Choroid plexus epithelial cell (primary cell): ENCODE measurements around the gene INCA1.

Experiments used
- DNase-seq: peaks from one replicate; pipeline ENCODE4 v3.0.0-alpha.2; 2010; ENCODE audit warnings: low read depth
- H3K4me3 ChIP-seq: 2 replicates; pipeline ENCODE4 v1.5.1; 2011; ENCODE audit warnings: low read depth, mild to moderate bottlenecking, control low read depth, low read length, moderate library complexity
- TF ChIP-seq, protein P1 (sequence below): conservative IDR thresholded peaks from 2 replicates; pipeline ENCODE4 v1.5.1; 2011; ENCODE audit warnings: low read depth, mild to moderate bottlenecking, control low read depth, inconsistent platforms, low read length, moderate library complexity

Gene INCA1

DNA sequence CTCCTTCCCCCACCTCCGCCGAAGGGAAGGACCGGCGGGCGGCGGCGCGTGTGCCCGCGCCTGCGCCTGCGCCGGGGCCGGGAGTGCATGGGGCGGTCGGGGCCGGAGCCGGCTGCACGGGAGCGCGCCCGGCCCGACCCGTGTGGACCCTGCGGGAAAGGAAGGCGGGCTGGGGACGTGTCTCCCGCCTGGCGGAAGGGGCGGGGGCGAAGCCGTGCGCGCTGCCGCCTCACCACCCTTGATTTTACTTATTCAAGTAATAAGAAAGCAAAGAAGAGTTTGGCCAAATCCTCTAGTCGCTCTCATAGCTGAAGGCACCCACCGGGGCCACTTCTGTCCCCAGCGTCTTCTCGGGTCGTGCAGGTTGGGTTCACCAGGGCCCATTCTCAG is 48.4 kb downstream of the INCA1 start:
- peak overlapping the region; percentile 99 for H3K4me3 ChIP-seq
- TF ChIP-seq, protein P1, sequence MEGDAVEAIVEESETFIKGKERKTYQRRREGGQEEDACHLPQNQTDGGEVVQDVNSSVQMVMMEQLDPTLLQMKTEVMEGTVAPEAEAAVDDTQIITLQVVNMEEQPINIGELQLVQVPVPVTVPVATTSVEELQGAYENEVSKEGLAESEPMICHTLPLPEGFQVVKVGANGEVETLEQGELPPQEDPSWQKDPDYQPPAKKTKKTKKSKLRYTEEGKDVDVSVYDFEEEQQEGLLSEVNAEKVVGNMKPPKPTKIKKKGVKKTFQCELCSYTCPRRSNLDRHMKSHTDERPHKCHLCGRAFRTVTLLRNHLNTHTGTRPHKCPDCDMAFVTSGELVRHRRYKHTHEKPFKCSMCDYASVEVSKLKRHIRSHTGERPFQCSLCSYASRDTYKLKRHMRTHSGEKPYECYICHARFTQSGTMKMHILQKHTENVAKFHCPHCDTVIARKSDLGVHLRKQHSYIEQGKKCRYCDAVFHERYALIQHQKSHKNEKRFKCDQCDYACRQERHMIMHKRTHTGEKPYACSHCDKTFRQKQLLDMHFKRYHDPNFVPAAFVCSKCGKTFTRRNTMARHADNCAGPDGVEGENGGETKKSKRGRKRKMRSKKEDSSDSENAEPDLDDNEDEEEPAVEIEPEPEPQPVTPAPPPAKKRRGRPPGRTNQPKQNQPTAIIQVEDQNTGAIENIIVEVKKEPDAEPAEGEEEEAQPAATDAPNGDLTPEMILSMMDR = no peak
- DNase-seq = peak; percentile 94

DNA sequence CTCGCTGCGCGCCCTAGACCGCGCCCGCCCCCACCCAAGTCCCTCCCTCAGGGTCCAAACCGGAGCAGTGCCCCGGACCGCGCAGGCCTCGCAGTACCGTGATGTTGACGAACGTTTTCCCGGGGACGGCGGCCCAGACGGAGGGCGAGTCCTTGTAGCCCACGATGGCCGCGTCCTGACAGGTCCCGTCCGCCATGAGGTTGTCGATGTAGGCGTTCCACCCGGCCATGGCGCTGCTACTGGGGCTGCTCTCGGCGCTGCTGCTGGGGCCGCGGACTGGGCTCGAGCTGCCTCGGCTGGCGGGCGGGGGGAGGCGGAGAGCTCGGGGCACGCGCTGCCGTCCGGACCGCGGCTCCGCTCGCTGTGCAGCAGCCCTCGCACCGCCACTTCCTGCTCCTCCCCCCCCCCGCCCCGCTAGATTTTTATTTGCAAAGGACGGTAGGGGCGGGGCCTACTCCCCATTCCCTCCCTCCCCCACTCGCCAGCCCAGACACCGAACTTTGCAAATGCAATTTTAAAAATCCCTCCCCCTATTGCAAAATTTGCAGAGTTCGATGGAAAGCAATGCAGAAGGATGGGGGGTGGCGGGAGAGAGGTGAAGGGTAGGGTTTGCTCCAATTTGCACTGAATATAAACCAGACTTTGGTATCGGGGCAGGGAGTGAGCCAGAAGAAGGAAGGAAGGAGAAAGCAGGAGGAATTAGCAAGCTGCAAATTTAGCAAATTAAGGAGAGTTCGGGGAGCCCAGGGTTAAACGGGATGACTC is 49.0 kb downstream of the INCA1 start, which contains the start of gene PFN1:
PFN1 (minus strand) TSS at position 365 of the 765 bp plus-strand sequence; CDS start at position 229, 136 bp downstream.
- peak within 1 kb of the TSS; percentile 99 for H3K4me3 ChIP-seq
- DNase-seq = peak; percentile 97
- TF ChIP-seq, protein P1 = no peak

DNA sequence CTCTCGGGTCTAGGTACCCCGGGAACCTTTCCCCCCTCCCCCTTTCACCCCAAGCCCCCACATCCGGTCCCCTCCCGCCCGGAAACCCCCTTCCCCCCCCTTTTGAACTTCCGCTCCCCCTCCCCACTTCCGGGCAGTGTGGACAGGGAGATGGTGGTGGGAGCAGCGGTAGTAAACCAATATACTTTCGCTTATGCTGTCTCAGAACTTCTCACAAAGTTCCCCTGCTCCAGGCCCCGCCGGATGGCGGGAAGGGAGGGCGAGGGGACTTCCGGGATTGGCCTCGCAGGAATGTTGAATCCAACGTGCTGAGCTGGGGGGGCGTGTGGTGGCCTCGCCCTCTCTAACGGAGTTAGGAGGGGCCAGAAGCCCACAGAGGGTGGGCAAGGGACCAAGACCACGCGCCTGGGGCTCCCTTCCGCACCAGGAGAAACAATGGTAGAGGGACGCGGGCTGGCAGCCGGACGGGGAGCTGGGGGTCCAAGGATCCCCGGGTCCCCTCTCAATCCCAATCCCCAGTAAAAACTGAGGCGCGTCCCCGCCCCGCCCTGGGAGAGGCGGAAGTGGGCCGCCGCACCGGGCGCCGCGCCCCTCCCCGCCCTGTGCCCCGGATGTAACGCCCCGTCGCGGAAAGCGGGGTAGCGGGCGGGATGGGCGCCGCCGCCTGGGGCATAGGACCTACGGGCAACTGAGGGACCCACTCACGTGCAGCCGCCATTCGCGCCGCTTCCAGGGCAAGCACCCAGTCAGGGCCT is 49.7 kb downstream of the INCA1 start:
- DNase-seq = peak; percentile 64
- peak overlapping the region; percentile 99 for H3K4me3 ChIP-seq
- TF ChIP-seq, protein P1 = no peak

DNA sequence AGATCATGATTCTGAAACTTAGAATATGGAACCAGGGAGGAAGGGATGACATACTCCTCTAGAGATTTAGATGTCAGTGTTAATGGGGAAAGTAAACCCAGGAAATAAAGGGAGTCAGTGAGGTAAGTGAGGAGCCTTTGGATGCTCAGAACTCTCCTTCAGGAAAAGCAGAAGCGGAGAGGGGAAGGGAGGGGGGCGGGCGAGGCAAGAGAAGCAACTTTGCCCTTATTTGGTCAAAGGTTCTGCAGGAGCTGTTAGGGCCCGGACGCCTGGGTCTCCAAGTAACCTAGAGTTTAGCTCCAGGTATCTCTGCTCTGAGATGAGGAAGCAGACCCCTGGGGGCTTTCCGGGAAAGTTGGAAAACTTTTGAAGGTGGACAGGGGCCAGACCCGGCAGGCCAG is 50.3 kb downstream of the INCA1 start:
- TF ChIP-seq, protein P1 = no peak
- H3K4me3 ChIP-seq = peak overlapping the region; percentile 99
- no peak for DNase-seq

DNA sequence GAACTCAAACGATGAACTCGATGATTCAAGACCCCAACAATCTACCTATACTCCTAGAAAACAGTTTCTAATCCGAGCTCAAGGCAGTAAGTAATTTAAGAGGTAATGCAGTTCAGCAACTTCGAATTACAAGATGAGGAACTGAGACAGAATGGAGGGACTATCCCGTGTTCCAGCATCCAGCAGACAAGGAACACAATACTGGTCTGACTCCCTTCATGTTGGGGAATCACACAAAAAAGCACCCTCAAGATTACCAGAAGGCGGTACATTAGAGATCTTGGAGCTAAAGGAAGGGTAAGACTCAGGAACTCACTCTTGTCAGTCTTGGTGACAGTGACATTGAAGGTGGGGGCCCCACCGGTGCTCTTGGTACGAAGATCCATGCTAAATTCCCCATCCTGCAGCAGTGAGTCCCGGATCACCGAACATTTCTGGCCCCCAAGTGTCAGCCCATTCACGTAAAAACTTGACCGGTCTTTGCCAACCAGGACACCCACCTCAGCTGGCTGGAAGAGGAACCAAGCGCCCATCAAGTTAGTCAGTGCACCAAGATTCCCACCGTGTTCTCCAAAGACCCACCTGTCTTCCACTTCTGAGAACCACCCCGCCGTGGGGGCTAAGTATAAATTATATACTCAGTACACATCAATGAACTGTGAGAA is 50.9 kb downstream of the INCA1 start:
- peak overlapping the region; percentile 99 for H3K4me3 ChIP-seq
- DNase-seq = no peak

DNA sequence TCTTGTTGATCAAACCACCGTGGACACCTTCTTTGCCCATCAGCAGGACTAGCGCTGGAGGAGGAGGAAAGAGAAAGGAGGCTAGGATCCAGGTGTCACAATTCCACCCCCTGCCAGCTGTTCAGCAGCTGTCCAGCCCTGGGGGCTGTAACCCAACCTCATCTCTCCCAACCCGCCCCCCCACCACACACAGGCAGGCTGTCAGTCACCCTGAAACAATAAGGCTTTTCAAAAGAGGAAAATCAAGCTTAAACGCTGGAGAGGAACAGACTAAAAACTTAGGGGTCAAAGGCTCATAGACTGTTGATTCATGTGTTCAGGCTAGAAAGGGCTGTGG is 51.4 kb downstream of the INCA1 start:
- DNase-seq = no peak
- peak overlapping the region; percentile 99 for H3K4me3 ChIP-seq

More for the DNA sequence above, 50.9 kb downstream of the INCA1 start:
- TF ChIP-seq, protein P1 = no peak

More for the DNA sequence above, 51.4 kb downstream of the INCA1 start:
- TF ChIP-seq, protein P1 = no peak
